RPMI8226 (cell line): ENCODE results near the gene SIX4.
"Not testable (repeated sequence)": the region's sequence is repeated elsewhere in the genome, so short reads cannot be mapped to it uniquely, and the experiment has no call there.

ENCODE experiments used
- DNase-seq: peaks from one replicate; pipeline ENCODE4 v3.0.0-alpha.2; 2015

SIX4 gene

DNA sequence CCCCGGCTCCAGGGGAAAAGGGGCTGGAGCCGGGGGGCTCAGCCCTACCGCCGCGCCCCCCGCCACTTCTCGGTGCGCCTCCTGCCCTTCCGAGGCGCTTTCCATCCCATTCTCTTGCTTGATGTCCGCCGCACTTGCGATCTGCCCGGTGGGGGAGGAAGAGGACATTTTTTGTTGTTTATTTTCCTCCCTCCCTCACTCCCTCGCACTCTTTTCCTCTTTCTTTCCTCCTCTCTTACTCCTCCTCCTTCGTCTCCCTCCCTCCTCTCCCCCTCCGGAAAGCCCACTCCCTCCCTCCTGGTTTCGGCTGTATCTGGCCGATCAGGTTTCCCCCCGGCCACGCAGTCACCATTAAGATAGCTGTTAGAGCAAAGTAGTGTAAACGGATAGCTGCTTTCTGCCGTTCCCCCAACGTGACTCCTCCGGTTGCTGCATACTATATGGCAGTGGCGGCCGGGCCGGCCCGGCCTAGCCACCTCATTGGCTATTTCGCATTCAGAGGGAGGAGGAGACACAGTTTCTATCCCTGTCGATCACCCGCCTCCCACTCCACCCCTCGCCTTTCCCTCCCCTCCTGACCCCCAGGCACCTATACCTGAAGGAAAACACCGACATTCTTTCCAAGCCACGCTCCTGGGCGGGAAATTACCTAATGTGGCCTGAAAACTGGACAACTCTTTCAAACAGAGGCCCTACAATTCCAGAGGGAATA, at the start of gene SIX4:
Gene SIX4 (minus strand): TSS at position 445 of the 712 bp plus-strand sequence. CDS start 277 bp downstream, at position 168.
- no peak for DNase-seq

DNA sequence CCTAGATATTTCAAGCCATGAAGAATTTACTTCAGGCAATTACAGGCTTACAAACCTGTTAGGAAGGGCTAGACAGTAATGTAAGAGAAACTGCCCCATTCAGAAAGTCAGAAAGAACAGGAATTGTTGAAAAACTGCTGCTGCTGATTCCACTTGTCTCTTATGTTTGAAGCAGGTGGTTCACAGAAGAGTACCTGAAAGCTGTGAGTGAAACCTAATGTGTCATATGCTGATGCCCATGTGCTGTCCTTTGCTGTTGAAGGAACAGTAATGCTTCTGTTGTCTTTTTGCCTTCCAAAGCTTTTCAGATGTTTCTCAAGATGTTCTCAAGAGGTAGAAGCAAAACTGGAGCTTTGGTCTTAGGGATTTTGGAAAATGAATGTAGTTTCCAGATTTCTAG, 49.4 kb upstream of the SIX4 start:
- no peak for DNase-seq

DNA sequence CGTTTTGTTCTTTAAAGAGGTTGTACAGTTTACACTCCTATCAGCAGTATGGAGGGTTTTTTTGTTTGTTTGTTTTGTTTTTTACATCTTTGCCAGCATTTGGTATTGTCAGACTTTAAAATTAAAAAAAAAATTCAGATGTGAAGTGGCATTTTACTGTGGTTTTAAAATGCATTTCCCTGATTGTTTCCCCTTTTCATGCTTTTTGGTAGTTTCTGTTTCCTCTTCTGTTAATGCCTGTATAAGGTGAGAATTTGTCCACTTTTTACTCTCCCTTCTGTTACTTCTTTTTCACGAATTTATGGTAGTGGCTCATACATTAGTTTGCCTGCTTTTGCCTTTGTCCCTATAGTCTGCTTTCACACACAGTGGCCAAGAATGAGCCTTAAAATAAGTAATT, 47.0 kb upstream of the SIX4 start:
- no peak for DNase-seq

DNA sequence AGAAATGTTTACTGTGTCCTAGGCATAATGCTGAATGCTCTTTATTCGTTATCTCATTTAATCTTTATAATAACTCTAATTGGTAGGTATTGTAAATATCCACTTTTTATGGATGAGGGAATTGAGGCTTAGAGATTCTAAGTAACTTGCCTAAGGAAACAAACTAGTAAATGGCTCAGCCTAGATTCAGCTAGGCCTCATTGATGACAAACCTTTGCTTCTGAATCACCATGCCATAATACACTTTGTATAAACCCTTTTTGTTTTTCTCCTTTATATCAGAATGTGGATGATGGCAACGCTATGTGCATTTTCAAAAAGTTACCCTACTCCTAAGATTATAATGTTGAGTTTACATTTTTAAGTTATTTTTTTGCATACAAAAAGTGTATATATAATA, 44.5 kb upstream of the SIX4 start:
- no peak for DNase-seq

DNA sequence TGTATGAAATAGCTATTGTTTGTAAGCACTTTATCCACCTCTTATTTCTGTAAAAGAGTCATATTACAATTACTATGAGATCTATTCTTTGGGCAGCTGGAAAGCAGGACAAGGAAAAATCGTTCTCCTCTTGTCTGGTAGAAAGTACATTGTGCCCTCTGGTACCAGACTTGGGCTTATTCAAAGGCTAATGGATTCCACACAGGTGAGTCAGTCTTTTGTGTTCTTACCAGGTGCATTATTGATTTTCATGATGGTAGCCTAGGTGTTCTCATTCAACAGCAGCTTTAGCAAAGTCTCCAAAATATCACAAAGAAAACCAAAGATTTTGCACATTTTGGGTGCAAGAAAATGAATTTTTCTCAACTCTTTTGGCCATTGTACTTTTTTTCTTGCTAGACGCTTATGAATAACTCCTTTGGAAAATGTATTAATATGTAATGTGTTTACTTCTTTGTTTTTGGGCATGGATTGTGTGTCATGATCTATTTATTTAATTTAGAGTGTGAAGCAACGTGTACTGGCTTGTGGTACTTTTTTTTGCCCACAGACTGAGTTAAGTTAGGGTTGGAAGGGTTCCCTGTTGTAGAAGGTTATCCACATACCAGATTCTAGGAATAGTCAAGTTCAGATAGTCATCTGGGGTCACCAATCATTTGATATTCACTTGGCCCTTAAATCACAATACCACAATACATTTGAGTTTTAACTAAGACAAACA, 36.7 kb upstream of the SIX4 start:
- no peak for DNase-seq

DNA sequence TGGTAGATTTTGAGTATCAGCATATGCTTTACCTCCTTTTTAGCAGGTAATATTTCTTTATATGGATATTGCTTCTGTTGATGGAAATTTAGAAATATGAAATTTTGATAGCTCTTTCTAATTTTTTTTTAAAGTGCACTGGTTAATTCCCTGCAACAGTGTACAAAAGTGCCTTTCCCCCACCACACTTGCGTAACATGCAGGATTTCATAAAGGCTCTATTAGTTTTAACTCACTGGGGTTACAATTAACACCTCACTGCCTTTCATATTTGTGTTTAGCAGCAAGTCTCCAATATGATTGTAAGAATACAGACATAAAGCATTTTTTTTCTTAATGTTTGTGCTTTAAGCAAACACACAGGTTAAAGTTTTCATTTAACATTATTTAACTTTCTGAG, 36.1 kb upstream of the SIX4 start:
- DNase-seq: no peak

DNA sequence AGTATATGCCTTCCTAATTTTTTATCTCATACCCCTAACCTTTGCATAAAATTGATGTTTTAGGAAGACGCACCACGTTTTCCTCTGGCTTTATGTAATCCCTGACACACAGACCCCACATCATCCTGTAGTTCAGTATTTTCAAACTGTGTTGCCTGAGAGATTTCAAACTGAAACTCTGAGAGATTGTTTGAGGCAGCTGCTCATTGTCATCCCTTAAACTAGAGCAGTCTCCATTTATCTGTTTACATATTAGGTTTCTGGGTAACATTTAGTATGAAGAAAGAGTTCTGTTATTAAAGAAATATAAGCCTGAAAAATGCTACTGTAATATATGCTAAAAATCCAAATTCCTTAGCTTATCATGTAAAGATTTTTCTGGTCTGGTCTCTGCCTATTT, 34.7 kb upstream of the SIX4 start:
- no peak for DNase-seq

DNA sequence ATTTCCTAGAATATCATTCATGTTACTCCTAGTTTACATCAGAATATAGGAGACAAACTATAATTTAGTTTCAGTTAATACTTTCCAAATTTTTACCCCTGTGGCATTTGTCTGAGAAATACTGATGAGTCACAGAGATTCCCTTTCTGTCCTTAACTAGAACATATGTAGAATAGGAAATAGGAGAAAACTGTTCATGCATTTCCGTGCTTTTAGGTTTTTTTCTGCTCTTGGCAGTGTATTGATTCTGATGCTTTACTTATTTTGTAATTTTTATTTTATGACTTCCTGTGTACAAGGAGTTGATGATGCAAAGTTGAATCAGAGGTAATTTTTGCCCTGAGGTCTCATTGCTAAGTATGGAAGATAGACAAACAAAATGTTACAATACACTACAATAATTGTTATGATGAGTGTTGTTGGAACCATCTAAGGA, 33.4 kb upstream of the SIX4 start:
- DNase-seq: no peak

DNA sequence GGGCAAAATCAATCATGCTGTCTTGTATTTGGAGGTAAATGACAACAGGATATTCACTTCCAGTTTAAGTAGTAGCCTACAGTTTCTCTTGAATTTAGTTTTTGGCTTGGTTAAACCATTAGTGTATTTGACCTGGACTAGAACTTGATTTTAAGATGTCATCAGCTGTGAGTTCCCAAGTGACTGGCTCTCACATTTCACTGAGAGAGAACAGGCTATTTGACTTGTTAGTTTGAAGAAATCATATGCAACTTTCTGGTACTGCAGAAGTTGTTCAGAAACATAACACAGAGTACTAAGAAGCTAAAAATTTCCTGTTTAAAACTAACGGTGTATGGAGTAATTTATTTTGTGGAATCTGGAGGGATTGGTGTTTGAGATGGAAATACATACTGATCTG, 32.7 kb upstream of the SIX4 start:
- no peak for DNase-seq

DNA sequence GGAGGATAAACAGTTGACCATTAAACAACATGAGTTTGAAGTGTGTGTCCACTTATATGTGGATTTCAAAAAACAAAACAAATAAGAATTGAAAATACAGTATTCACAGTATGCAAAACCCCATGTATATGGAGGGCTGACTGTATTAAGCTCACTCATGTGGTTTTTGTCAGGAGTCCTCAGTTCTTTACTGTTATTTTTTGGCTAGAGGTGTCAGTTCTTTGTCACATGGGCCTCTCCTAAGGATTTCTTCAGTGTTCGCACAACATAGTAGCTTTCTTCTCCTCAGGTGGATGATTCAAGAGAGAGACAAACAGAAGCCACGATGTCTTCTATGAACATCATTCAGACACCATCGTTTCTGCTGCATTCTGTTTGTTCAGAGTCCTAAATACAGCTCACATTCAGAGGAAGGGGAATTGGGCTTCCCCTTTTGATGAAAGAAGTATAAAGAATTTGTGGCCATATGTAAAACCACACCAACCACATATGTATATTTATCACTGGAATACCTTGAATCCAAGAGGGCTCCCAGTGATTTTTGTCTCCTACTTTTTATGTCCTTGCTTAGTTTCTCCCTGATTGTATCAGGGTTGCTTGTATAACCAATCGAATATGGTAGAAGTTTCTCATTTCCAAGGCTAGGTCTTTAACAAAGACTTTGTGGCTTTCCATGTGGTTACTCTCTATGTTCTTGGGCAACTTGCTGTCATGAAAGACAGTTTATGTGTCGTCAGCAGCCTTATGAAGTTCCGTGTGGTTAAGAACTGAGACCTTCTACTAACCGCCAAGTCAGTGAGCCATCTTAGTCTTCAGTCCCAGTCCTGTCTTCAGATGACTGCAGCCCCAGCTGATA, 29.3 kb upstream of the SIX4 start:
- DNase-seq: no peak

DNA sequence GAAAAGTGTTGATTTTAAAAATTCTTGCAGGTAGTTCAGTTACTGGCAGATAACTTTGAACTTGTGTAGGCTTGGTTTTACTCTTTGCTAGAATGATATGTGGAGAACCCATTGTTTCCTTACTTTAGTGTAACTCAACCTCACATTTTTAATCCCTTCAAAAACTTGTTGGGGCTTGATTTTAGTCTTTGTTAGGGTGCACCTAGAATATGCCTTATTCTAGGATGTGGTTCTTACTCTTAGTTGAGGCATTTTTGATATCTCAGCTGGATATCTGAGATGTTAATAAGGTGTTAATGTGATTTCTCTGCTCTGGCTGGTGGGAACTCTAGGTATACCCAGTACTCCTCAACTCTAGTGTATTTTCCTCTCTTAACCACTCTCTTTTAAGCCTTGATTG, 20.4 kb upstream of the SIX4 start:
- DNase-seq: no peak

DNA sequence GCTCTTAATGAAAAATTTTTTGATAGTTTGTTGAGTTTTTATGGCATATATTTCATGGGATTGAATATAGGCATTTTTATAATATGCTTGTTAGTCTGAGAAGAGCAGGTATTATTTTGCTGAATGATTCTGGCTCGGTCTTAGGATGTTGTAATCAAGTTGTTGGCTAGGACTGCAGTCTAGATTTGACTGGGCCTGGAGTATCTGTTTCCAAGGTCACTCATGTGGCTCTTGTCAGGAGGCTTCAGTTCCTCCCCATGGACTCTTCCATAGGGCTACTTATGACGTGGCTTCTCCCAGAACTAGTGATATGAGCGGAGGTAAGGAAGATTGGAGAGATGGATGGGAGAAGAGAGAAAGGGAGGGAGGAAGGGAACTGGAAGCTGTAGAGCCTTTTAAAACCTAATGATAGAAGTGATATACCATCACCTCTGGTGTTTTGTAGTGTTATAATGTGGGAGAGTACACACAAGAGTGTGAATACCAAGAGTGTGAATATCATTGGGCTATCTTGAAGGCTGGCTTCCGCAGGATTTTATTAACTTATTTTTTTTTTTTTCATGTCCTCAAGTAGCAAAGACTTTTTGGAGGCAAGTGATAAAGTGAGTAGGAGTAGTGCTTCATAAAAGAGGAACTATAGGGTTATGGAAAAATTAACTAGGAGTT, 14.8 kb upstream of the SIX4 start:
- no peak for DNase-seq

DNA sequence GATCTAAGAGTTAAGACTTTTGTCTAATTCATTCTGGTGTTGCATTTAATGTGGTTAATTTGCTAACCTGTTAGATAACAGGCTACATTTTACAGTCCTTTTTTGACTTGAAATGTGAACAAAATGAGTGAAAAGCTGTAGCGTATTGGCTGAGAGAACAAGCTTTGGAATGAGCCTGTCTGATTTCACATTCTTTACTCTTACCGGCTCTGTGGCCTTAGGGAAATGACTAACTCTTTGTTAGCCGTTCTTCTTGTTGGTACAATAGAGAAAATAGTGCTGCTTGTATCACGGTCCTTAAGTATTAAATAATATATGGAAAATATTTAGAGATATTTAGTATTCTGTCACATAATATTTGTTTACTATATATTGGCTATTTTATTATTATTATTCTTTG, 12.3 kb upstream of the SIX4 start:
- DNase-seq: no peak

DNA sequence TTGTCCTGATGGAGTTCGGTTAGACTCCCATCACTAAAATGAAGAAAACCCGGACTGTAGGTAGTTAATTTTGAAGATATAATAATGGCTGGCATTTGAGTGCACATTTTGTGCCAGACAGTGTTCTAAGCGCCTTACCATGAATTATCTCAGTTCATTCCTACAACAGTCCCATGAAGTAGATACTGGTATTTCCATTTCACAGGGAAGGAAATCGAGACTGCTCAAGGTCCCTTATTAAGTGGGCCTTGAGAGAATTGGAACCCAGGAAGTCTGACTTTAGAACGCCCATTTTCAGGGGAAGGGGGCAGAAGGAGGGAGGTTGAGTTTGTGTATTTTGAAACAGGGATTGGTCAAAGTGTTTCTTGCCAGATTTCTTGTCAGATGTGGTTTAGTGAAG, 11.3 kb upstream of the SIX4 start:
- DNase-seq: no peak

DNA sequence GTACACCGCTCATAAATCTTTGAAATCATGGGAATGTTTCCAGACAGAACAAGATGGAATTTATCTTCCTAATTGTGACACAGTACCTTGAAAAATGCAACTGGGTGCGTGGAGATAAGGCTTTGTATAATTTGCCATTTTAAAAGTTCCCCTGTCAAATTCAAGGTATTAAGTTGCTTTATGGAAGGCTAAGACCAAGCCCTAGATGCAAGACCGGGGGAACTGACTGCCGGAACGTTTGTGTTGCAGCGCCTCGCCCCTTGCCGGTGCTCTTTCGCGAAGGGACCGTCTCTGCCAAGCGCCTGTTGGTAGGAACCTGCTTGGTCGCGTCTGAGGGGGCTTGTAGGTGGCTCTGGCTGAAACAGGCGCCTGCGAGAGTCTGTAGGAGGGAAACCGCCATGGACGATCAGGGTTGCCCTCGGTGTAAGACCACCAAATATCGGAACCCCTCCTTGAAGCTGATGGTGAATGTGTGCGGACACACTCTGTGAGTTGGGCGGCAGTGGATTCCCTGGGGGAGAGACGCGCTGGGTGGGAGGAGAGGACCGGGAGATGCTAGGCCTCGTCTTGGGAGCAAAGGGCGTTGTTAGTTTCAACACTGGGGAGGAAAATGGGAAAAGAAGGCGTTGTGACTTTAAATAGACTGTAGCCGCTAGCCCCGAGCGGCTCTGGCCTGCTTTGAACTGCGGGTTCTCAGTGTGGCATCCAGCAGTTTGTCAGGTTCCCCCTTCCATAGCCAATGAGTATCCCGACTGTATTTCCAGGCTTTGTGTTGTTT, 10.5 kb upstream of the SIX4 start, which contains the start of gene MNAT1:
Gene MNAT1 (plus strand): TSS at position 297 of the 778 bp plus-strand sequence. CDS start 102 bp downstream, at position 399.
- peak; percentile 75 for DNase-seq

DNA sequence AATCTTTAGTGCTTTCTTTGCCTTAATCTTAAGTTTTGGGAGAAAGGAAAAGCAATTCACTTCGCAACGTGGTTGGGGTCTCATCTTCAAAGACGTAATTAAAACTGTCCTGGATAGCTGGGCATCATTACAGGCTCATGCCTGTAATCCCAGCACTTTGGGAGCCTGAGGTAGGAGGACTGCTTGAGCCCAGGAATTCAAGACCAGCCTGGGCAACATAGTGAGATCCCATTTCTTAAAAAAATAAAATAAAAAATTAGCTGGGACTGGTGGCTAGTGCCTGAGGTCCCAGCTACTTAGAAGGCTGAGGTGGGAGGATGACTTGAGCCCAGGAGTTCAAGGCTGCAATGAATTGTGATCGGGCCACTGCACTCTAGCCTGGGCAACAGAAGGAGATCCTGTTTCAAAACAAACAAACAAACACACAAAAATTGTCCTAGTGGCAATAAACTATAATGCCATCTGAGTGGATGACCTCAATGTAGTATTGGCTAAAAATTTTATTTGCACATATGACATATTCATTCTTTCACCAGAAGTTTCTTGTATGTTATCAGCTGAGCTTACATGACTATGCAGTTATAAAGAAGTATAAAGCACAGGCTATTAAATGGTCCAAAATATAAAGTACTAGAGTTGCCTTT, 8.8 kb upstream of the SIX4 start:
- DNase-seq: no peak

DNA sequence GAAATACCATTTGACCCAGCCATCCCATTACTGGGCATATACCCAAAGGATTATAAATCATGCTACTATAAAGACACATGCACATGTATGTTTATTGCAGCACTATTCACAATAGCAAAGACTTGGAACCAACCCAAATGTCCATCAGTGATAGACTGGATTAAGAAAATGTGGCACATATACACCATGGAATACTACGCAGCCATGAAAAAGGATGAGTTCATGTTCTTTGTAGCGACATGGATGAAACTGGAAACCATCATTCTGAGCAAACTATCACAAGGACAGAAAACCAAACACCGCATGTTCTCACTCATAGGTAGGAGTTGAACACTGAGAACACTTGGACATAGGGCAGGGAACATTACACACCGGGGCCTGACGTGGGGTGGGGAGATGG, 7.1 kb upstream of the SIX4 start:
- DNase-seq: not testable (repeated sequence)

DNA sequence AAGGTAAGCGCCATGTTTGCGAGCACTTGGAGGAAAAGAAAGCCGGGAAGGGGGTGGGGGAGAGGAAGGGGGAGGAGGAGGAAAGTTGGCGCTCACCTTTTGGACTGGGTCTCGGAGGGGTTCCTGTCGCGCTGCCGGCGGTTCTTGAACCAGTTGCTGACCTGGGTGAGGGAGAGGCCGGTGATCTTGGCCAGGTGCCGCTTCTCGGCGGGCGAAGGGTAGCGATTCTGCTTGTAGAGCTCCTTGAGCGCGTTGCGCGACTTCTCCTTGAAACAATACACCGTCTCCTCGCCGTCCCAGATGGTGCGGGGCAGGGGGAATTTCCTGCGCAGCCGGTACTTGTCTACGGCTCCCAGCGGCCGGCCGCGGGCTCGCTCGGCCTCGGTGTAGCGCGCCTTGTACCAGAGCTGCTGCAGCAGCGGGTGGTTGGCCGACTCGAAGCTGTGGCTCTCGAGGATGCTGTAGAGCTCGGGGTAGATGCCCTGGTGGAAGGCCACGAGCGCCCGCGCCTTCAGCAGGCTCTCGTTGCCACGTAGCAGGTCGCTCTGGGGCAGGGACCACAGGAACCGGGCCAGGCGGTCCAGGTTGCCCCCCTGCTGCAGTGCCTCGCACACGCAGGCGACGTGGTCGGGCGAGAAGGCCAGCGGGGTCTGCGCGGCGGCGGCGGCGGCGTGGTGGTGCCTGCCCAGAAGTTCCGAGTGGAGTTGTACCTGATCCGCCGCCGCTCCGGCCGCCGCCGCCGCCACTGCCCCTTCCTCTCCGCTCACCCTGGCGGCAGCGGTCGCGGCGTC, 840 bp downstream of the SIX4 start:
- DNase-seq: peak; percentile 36

DNA sequence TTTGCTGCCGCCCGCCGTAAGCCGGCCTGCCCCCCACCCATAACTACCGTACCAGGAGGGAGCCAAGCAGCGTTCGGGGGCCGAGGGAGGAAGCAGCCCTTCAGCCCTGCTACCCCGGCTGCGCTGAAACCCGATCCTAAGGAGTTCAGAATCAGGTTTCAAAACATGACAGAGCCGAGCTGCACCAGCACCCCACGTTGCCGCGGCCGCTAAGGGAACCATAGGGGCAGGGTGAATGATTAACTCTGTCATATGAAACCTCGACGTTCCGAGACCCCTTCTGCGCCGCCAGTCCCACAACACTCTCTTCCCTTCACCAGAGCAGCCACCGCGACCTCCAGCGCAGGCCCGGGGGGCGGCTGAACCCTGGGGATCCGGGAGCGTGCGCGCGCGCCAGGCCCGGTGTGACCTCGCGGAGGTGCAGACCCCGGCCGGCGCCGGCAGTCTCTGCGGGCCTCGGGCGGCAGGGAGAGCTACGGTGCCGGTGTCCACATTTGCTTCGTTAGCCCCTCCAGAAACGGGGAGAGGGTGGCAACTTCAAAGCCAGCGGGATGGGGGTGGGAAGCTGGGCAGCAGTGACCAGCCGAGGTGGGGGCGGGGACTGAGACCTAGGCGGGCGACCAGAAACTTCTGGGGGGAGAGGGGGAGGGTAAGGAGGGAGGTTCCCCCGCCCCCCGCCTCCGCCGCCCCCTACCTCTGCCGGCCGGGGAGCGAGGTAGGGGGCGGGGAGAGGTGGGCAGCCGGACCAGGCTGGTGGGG, 1.6 kb downstream of the SIX4 start:
- DNase-seq: no peak

DNA sequence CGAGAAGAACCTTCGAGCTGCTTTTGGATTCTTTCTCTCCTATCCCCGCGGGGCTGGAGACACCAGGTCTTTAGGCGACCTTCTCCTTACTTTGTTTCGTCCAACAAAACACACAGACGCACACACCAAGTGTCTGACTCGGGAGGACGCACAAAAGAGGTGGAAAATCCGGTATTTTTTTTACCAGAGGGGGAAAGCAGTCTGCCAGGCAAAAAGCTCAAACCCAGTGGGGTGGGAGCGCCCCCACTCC, 2.1 kb downstream of the SIX4 start:
- no peak for DNase-seq
